AG09319 (cell line): ENCODE measurements around the gene IL27RA.

Experiments
- DNase-seq: peaks from one replicate; pipeline ENCODE4 v3.0.0-alpha.2; 2010; ENCODE audit warnings: low read depth; ENCODE audit errors: extremely low read depth
- CTCF ChIP-seq: IDR thresholded peaks from 2 replicates; pipeline ENCODE4 v1.5.1; 2011; ENCODE audit warnings: low read depth, mild to moderate bottlenecking, inconsistent platforms, low read length, moderate library complexity

The IL27RA gene

GRCh38 chr19:13995017-13995728 lies 36.4 kb upstream of the IL27RA start:
- peak; percentile 19 for DNase-seq
- no peak for TF ChIP-seq CTCF

GRCh38 chr19:13995878-13996765 lies 35.4 kb upstream of the IL27RA start:
- no peak for TF ChIP-seq CTCF
- DNase-seq = no peak

- TF ChIP-seq CTCF = no peak
- no peak for DNase-seq
Measured at GRCh38 chr19:13996928-13997630, 34.5 kb upstream of the IL27RA start.

GRCh38 chr19:13997631-13997962 lies 34.0 kb upstream of the IL27RA start:
- DNase-seq = no peak

GRCh38 chr19:13998426-13998825 lies 33.1 kb upstream of the IL27RA start:
- no peak for TF ChIP-seq CTCF
- no peak for DNase-seq

More at GRCh38 chr19:13997631-13997962, 34.0 kb upstream of the IL27RA start:
- TF ChIP-seq CTCF = no peak

GRCh38 chr19:13999085-13999484 lies 32.5 kb upstream of the IL27RA start:
- no peak for DNase-seq
- no peak for TF ChIP-seq CTCF
